GM19438 (cell line): Measurements from ENCODE around the gene TRAF3.

Experiments used
- ATAC-seq: cut with Tn5 transposase; IDR thresholded peaks from one replicate; pipeline ENCODE4 v1.9.1; 2021; ENCODE audit warnings: low read depth; ENCODE audit not compliant: unreplicated experiment

TRAF3 gene

GRCh38 chr14:102775855-102776760 lies 1.1 kb upstream of the TRAF3 start:
- no peak for ATAC-seq

- no peak for ATAC-seq
Observed at GRCh38 chr14:102777711-102778337, 575 bp downstream of the TRAF3 start.

GRCh38 chr14:102778338-102779083 lies 1.3 kb downstream of the TRAF3 start:
- no peak for ATAC-seq

DNA sequence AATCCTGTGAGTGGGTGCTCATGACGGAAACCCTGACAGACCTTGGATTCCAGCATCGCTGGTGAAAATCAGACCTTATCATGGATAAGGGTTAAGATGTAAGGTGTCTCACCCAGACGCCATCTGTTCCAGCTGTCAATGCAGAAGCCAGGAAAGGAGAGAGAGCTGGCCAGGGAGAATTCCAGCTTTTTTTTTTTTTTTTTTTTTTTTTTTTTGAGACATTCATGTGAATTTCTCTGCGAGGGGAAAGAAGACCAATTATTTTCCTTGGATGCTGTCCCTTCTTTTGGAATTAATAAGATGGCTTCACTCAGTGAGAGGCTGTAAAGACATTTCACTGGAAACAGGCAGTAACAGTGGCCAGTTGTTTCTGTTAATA lies 1.8 kb downstream of the TRAF3 start:
- ATAC-seq = no peak

DNA sequence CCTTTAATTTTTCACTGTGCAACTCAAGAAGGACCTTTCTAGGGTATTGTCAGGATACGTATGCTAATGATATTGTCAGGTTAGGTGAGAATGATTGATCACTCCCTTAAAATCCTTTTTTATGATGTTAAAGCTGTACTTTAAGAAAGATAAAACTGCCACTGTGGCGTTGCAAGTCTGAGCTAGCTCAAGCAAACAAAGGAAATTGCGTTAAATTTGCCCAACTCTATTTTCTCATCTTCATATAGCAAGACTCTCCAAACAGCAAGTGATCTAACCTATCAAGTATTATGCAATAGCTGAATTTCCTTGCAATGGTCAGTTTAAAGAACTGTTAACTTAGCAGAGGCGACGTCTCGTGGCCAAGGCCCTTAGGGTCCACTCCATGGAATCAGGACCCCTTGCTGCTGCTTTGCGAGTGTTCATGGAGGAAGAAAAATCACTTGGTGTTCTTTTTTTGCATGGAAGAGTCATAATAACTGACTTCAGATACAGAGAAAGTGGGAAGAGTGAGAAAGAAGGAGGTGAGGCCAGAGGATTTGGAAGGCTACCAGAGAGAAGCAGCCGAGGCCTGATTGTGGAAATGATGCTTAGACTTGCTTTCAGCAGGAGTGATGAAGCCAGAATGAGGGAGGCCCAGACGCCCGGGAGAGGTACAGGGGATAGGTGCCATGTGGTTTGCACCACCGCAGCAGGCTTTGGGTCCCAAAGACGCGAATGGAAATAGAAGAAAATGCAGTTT lies 2.5 kb downstream of the TRAF3 start:
- ATAC-seq = no peak

DNA sequence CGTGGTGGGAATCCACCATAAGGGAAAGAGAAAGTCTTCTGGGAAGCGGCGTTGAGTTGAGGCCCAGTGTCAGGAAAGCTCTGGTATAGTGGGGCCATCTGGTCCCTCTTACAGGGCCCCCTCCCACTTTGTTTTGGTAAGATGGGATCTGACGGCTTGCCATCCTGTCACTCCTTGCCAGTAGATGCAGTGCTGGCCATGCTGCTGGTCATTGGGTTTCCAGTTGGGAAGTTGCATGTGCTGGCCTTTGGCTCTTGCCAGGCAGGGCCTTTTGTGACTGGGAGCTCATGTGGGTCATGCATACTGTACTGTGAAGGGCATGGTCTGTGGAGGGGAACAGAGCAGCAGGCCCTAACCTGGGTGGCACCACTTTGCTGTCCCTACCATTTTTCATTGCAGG lies 3.8 kb downstream of the TRAF3 start:
- no peak for ATAC-seq

DNA sequence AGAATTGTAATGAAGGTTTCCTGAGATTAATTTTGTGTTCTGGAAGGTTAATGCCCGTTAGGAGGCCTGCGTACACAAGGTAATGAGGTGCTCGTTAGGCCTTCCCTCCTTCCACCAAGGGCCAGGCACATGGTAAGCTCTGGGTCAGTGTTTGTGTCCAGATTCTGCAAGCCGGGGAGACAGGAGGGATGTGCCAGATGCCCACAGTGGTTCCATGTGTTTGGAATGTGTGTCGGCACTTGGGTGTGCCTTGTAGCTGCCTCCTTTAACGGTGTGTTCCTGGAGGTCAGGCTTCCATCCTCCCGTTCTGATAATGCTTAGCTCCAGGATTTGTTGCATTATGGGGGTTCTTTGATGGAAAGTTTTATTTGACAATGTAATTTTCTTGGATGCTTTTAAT lies 5.7 kb downstream of the TRAF3 start:
- ATAC-seq = no peak

- no peak for ATAC-seq
Observed at GRCh38 chr14:102784892-102785594, 7.8 kb downstream of the TRAF3 start.

DNA sequence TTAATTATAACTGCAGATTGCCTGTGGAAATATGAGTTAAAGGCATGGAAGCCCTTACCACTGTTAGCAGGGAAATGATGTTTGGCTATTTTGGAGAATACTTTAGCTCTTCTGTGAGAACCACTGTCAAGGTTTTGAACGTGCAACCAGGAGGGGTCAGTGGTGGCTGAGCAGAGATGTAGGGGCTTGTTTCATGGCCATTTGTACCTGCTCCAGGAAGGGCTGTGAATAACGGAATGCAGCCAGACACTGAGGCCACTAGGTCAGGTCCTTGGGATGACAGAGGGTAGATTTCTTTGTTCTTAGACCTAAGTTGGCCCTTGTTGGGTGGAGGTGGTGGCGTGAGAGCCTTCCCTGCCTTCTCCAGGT lies 8.3 kb downstream of the TRAF3 start:
- ATAC-seq = no peak

DNA sequence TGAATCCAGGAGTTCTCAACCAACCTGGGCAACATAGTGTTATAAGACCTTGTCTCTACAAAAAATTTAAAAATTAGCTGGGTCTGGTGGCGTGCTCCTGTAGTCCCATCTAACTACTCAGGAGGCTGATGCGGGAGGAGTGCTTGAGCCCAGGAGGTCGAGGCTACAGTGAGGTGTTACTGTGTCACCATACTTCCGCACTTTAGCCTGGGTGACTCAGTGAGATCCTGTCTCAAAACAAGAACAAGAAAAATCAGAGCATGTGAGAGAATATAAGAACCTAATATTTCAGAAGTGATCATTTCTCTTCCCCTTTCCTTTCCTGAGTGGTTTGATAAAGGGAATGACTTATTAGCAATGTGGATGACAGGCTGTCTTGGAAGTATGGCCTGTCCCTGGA lies 9.5 kb downstream of the TRAF3 start:
- ATAC-seq = no peak

GRCh38 chr14:102789349-102789748 lies 12.1 kb downstream of the TRAF3 start:
- no peak for ATAC-seq

DNA sequence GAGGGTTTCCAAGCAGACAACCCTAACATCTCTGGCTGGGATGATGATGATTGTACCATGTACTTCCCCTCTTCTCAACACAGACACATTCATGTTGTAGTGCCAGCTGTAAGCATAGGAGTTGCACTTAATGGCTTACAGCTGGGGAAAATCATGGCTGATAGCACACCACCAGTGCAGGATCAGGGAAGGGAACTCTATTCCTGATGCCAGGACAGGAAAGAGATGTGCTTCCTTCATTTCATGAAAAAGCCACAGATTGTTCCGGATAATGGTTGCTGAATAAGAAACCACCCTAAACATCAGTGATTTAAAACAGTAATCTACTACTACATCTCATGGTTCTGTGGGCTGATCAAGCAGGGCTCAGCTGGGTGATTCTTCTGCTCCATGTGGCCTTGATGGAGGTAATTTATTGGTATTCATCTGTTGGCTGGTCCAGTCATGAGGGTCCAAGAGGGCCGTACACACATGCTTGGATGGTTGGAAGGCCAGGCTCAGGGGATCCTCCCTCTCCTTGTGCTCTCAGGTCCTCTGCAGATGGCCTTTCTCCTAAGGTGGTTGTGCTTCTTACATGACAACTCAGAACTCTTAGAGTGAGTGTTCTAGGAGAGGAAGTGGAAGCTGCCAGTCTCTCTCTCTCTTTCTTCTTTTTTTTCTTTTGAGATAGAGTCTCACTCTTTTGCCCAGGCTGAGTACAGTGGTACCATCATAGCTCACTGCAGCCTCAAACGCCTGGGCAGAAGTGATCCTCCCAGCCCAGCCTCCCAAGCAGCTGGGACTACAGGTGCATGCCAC lies 16.5 kb downstream of the TRAF3 start:
- no peak for ATAC-seq

- ATAC-seq = no peak
Observed at GRCh38 chr14:102795060-102795925, 18.0 kb downstream of the TRAF3 start.

DNA sequence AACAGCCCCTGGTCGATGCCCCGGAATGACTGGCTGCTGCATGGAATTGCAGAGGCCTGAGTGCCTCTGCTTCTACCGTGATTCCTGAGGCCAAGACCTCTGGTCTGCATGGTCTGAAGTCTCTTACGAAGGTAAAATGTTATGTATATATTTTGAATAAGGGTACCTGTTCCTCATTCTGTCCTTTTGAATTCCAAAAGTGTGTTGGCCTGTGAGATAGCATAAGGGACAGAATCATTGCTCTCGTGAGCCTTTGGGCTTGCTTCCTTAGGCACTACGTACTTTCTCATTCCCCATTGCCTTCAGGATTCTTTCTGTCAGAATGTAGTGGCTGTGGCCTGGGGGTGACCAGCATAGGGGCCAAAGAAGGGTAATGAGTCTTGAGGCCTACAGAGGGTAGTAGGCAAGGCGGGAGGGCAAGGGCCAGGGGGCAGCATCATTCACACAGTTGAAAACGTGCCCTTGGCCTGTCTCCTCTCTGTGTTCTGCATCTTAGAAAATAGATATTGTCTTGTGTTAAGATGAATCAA lies 19.5 kb downstream of the TRAF3 start:
- no peak for ATAC-seq

- no peak for ATAC-seq
Observed at GRCh38 chr14:102798926-102799325, 21.7 kb downstream of the TRAF3 start.

- no peak for ATAC-seq
Observed at GRCh38 chr14:102799684-102800562, 22.7 kb downstream of the TRAF3 start.

GRCh38 chr14:102802834-102803523 lies 25.7 kb downstream of the TRAF3 start:
- ATAC-seq = no peak
